ENCODE results near the gene FLNB. TPM values are rescaled to one million over a fixed set of nuclear protein-coding genes. Genes with fewer than 3 reads are reported as not detected.

The FLNB gene
- total and polyA plus RNA-seq, 2 of the 4 experiments (the other 2 are of a cell fraction): 78.0 to 136 TPM

DNA sequence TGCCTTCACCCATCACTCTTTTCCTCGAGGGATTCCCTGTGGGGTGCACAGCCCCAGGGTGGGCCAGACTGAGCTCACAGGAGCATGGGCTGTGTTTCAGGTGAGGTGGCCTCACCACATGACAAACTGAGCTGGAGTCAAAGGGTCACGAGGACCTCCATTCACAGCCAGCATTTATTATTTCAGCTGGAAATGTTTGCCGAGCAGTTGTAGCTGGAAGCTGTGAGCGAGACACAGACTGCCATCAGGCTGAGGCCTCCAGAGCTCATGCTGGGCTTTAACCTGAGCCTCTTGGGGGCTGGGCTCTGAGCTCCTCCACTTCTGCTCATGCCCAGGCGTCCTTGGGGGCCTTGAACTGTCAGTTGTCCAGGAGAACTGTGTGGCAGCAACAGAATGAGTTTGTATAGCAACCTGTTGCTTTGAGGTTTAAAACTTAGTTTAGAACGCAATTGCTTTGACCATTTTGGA lies 57.5 kb downstream of the FLNB start:
- H3K4me2 ChIP-seq (ENCODE audit: low read depth, low read length): no peak overlapping the region
- no peaks in the 10 kb centered on the region for H3K9me3 ChIP-seq (ENCODE audit: control insufficient read depth, insufficient read depth, low read length)
- peaks cover 44% of the 10 kb centered on the region for H3K9me1 ChIP-seq (ENCODE audit: insufficient read depth, low read length)
- H2BK5ac ChIP-seq (ENCODE audit: low read depth, low read length, poor library complexity, severe bottlenecking): peak overlapping the region; percentile 53
- H3K27ac ChIP-seq (ENCODE audit: insufficient read depth, low read length): 0 out of 2 replicates have a peak overlapping the region, but pooled peaks have one; percentile 17
- peak overlapping the region; percentile 32; the same call in 1 of the 2 replicates for H4K91ac ChIP-seq (ENCODE audit: insufficient read depth, low read depth, low read length)
- peak overlapping the region; percentile 68 for H3K14ac ChIP-seq (replicated peaks; ENCODE audit: low read depth, low read length)
- H2BK15ac ChIP-seq (ENCODE audit: low read depth, low read length): peak overlapping the region; percentile 34; the same call in 1 of the 3 replicates
- H4K20me1 ChIP-seq (ENCODE audit: insufficient read depth, low read length): peaks cover 54% of the 10 kb centered on the region
- ATAC-seq (ENCODE audit: low read depth) (no peak), DNase-seq (no peak)
- no peak overlapping the region for H3K56ac ChIP-seq (ENCODE audit: extremely low read depth, insufficient read depth, low read length)
- TF ChIP-seq NFE2L2 (IDR thresholded peaks at IDR 0.05; ENCODE audit: low read depth, low read length): no peak
- TF ChIP-seq BHLHE40 (IDR thresholded peaks at IDR 0.05; ENCODE audit: low read depth, low read length): no peak
- no peak for TF ChIP-seq POLR2A (IDR thresholded peaks at IDR 0.05; ENCODE audit: low read depth, low read length)
- TF ChIP-seq MAZ (IDR thresholded peaks at IDR 0.05; ENCODE audit: borderline replicate concordance, low read depth, low read length): no peak
- TF ChIP-seq CHD1 (IDR thresholded peaks at IDR 0.05; ENCODE audit: low read depth, low read length): no peak
- TF ChIP-seq, protein P1, sequence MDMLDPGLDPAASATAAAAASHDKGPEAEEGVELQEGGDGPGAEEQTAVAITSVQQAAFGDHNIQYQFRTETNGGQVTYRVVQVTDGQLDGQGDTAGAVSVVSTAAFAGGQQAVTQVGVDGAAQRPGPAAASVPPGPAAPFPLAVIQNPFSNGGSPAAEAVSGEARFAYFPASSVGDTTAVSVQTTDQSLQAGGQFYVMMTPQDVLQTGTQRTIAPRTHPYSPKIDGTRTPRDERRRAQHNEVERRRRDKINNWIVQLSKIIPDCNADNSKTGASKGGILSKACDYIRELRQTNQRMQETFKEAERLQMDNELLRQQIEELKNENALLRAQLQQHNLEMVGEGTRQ (IDR thresholded peaks at IDR 0.05; ENCODE audit: low read depth, low read length): no peak
- no peak for TF ChIP-seq RAD21 (IDR thresholded peaks at IDR 0.05; ENCODE audit: low read length)
- TF ChIP-seq FOS (IDR thresholded peaks at IDR 0.05; ENCODE audit: low read depth, low read length): no peak
- TF ChIP-seq CEBPB (IDR thresholded peaks at IDR 0.05; ENCODE audit: low read depth, low read length): no peak
- no peak for TF ChIP-seq RFX5 (IDR thresholded peaks at IDR 0.05; ENCODE audit: low read depth, low read length)
- TF ChIP-seq MXI1 (IDR thresholded peaks at IDR 0.05; ENCODE audit: borderline replicate concordance, low read depth, low read length): no peak
- TF ChIP-seq SMC3 (IDR thresholded peaks at IDR 0.05; ENCODE audit: low read depth, low read length): no peak
- TF ChIP-seq, protein P2, sequence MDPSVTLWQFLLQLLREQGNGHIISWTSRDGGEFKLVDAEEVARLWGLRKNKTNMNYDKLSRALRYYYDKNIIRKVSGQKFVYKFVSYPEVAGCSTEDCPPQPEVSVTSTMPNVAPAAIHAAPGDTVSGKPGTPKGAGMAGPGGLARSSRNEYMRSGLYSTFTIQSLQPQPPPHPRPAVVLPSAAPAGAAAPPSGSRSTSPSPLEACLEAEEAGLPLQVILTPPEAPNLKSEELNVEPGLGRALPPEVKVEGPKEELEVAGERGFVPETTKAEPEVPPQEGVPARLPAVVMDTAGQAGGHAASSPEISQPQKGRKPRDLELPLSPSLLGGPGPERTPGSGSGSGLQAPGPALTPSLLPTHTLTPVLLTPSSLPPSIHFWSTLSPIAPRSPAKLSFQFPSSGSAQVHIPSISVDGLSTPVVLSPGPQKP (IDR thresholded peaks at IDR 0.05; ENCODE audit: borderline replicate concordance, low read depth, low read length): no peak
- peak overlapping the region; percentile 71 for H2AK5ac ChIP-seq (ENCODE audit: low read depth, low read length)
- no peak overlapping the region; the same call in 1 of the 2 replicates for H4K5ac ChIP-seq (ENCODE audit: low read depth, low read length)
- intact Hi-C loops (cut with micrococcal nuclease) (loop anchor here (5.0 kb wide), 1 partner anchor 97 kb away; no protein-coding TSS in a partner anchor), dilution Hi-C loops (cut with HindIII; ENCODE audit: low sequenced_read_pairs, unreplicated experiment) (no loop called here), in situ Hi-C loops (cut with MboI; ENCODE audit: low sequenced_read_pairs) (no loop called here)
- CTCF ChIA-PET: no interaction called here
- peaks cover 35% of the 10 kb centered on the region for H3K4me1 ChIP-seq (ENCODE audit: control insufficient read depth, insufficient read depth, low read length)
- POLR2A ChIA-PET (ENCODE audit: unreplicated experiment): no interaction called here
- WGBS, 2 experiments (ENCODE audit: extremely low coverage in 2 of 2, insufficient read length in 1 of 2): 100% methylated on average over 1 of the region's 6 CpGs; no CpG with 5 or more reads in 1 of the 2 experiments
- H3K9ac ChIP-seq (ENCODE audit: low read depth, low read length): no peak overlapping the region; the same call in 1 of the 2 replicates
- no peak overlapping the region for H3K4me3 ChIP-seq (ENCODE audit: insufficient read depth, low read depth, low read length)
- H4K8ac ChIP-seq (ENCODE audit: low read depth in 2 of 2, low read length in 2 of 2): peak overlapping the region in 1 of 2 experiments; percentile 56; a peak in 2 of 4 replicates
- peak overlapping the region; percentile 74 for H3K4ac ChIP-seq (ENCODE audit: low read depth, low read length)
- H2AFZ ChIP-seq (replicated peaks; ENCODE audit: low read length, poor library complexity): peak overlapping the region; percentile 28
- peak overlapping the region; percentile 78 for H2BK120ac ChIP-seq (ENCODE audit: low read depth, low read length)
- H2BK20ac ChIP-seq (ENCODE audit: low read depth, low read length): peak overlapping the region; percentile 25
- H3K79me1 ChIP-seq (ENCODE audit: low read depth in 1 of 2, low read length in 2 of 2): peaks cover 32 to 89% of the 10 kb centered on the region in 2 experiments
- no peaks in the 10 kb centered on the region for H3K27me3 ChIP-seq (ENCODE audit: control insufficient read depth, insufficient read depth, low read length)
- H3K36me3 ChIP-seq (ENCODE audit: control insufficient read depth, insufficient read depth, low read length): peaks cover 1% of the 10 kb centered on the region; the same call in 1 of the 2 replicates
- no TSS peak for BruUV-seq (replicated peaks)
- peak overlapping the region; percentile 76; the same call in 1 of the 2 replicates for H3K23ac ChIP-seq (ENCODE audit: low read depth, low read length)
- no peak overlapping the region for H2AK9ac ChIP-seq (replicated peaks; ENCODE audit: low read depth, low read length, poor library complexity)
- H3K18ac ChIP-seq (ENCODE audit: low read depth, low read length): peak overlapping the region; percentile 38; the same call in 1 of the 2 replicates
